ENCODE measurements around the gene LHB.

LHB gene

DNA sequence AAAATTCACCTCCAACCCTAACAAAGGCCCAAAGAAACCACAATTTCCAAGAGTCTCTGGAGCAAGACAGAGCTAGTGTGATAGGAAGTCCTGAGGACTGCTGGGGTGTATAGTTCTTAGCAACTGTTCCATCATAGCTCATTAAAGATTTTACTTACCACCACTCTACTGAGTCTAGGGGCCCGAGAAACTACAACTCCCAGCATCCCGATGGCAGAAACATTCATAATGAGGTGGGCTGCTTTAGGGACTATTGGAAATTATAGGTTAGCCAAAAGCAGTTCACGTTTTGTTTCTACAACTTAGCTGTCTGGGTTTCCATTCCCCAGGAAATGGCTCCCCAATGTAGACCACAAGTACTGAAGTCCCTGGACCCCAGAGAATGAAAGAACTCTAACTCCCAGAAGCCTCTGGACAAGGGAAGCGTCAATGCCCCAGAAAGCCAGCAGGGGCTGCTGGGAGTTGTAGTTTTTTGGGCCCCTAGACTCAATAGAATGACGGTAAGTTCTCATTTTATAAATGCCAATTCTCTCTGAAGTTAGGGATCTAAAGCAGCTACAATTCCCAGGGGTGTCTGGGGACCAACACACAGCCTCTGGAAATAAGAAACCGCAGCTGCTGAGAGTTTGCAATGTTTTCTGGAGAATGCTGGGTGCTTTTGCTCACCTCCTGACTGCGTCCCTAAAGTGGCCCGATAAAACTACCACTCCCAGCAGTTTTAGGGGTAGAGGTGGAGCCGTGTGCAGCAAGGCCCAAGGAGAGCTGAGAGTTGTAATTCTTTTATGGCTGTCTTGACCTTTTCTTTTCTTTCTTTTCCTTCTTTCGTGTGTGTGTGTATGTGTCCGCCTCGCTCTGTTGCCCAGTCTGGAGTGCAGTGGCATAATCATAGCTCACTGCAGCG, 40.7 kb downstream of the LHB start:
- DNase-seq (ENCODE audit: low spot score) = no peak

DNA sequence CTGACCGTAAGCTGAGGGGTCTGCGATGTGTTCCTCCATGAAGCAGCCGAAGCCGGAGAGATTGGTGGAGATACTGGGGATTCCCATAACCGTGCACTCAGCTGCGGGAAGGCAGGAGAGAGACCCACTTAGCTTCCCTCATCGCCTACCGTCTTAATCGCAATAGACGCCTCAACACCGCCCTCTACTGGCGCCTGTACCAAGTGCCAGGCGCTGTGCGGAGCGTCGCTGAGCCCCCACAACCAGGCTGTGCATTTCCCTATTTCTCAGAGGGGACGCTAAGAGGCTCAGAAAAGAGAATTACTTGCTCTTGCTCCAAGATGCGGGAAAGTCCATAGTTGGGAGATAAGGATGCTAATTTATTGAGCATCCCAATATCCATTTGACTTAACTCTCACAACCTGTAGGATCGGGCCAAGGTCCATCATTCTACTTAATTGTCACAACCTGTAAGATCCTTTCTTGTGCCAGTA, 45.9 kb downstream of the LHB start:
- DNase-seq (ENCODE audit: low spot score) = peak; percentile 73

DNA sequence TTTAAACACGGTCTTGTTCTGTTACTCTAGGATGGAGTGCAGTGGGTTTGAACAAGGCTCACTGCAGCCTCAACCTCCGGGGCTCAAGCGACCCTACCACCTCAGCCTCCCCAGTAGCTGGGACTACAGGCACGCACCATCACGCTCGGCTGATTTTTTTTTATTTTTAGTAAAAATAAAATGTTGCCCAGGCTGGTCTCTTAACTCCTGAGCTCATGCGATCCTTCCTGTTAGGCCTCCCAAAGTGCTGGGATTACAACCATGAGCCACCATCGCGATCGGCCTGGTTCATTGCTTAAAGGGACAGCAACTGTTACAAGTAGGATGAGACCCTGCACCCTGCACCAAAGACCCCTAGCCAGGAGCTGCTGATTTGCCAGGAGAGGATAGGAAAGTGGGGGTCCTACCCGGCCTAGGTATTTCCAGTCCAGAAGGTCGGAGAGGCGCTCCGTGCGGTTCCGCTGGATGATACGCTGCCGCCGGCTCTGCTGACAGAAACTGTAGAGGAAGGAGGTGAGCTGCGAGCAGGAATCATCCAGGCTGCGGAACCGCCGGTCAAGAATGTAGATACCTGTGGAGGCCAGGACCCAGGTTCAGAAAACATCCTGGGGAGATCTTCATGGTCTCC, 46.6 kb downstream of the LHB start:
- no peak for DNase-seq (ENCODE audit: low spot score)

- no peak for DNase-seq (ENCODE audit: low spot score)
Observed at GRCh38 chr19:48969276-48970138, 47.4 kb downstream of the LHB start.

DNA sequence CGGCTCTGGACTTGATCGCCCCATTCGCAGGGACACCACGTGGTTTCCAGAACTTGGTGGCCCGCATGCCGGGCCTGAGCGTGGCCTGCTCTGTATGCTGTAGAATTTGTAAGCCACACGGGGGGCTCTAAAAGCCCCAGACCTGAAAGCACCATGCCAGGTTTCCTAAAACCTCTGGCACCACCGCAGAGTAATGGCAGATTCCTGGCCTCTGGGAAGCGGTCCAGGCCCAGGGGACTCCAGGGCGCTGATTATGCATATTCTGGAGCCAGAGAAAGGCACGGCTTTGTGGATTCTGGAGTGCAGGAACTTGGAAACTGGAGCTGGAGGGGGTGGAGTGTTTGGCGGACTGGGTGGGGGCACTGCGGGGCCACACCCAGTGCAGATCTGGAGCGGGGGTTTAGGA, 48.1 kb downstream of the LHB start:
- DNase-seq (ENCODE audit: low spot score) = no peak

DNA sequence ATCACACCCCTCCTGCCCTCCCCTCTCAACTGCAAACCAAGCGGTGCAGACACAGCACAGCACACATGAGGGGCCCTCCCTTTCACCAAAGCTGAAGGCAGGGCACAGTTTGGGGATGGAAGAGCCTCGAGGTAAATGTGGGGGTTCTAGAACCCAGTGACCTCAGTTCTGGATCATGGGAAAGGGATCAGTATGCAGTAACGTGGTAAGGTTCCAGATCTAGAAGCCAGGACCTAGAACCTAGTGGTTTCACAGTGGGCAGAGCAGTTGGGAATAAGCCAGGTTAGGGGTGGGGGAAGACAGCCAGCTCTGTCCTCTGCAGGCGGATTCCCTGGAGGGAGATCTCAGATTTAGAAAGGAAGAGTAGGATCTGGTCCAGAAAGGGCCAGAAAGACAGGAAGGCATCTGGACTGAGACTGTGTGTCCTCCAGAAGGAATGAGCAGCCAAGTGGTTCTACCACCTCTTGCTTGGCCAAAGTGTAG, 48.7 kb downstream of the LHB start:
- DNase-seq (ENCODE audit: low spot score) = no peak

- no peak for DNase-seq (ENCODE audit: low spot score)
Observed at GRCh38 chr19:48967346-48968178, 49.3 kb downstream of the LHB start.

DNA sequence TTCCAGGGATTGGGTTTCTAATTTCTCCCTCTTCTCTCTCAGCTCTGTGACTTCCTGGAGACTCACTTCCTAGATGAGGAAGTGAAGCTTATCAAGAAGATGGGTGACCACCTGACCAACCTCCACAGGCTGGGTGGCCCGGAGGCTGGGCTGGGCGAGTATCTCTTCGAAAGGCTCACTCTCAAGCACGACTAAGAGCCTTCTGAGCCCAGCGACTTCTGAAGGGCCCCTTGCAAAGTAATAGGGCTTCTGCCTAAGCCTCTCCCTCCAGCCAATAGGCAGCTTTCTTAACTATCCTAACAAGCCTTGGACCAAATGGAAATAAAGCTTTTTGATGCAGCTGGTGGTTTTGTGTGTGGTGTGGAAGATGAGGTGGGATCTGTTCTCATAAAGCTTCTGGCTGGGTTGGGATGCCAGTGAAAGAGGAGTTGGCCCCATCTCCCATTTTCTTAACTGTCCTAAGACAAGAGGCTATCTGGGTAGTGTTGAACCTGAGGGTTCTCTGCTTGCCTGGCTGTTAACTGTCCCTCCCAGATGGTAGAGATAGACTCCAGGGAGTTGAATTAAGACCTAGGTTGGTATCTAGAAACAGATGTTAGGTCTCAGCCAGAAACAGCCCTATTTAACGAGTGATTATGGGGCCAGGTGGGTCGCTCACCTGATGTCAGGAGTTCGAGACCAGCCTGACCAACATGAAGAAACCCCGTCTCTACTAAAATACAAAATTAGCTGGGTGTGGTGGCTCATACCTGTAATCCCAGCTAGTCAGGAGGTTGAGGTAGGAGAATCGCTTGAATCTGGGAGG, 50.1 kb downstream of the LHB start:
- DNase-seq (ENCODE audit: low spot score) = no peak
